NCI-H446 (cell line): ENCODE measurements around the gene EMID1.

Experiments used
- DNase-seq, 2 experiments: peaks; one replicate each; lab custom pipeline; 2025; lab: John Stamatoyannopoulos, UW

Gene EMID1

DNA sequence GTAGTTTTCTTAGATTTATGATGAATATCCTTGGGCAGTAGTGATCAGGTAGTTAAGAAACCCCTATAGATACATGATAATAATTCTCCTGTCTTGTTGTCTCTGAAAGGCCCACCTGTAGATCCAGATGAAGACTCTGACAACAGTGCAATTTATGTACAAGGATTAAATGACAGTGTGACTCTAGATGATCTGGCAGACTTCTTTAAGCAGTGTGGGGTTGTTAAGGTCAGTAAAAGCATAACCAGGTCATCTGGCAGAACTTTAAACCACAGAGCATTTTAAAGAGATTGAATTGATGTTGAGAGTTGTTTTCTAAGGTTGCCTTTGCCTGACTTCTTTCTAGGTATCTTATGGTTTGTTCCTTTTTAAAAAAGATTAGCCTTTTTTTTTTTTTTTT is 86.7 kb downstream of the EMID1 start:
- no peak for DNase-seq

DNA sequence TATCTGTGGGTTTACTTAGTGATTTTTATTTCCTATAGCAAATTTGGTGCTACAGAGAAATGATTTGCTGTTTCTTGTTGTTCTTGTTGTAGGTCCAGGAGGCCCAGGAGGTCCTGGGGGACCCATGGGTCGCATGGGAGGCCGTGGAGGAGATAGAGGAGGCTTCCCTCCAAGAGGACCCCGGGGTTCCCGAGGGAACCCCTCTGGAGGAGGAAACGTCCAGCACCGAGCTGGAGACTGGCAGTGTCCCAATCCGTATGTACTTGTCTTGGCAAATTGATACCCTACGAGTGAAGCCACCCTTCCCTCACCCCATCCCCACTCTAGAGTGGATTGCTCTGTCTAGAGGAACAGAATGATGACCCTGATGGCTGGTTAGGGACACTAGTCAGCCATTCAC is 92.9 kb downstream of the EMID1 start:
- DNase-seq: no peak

DNA sequence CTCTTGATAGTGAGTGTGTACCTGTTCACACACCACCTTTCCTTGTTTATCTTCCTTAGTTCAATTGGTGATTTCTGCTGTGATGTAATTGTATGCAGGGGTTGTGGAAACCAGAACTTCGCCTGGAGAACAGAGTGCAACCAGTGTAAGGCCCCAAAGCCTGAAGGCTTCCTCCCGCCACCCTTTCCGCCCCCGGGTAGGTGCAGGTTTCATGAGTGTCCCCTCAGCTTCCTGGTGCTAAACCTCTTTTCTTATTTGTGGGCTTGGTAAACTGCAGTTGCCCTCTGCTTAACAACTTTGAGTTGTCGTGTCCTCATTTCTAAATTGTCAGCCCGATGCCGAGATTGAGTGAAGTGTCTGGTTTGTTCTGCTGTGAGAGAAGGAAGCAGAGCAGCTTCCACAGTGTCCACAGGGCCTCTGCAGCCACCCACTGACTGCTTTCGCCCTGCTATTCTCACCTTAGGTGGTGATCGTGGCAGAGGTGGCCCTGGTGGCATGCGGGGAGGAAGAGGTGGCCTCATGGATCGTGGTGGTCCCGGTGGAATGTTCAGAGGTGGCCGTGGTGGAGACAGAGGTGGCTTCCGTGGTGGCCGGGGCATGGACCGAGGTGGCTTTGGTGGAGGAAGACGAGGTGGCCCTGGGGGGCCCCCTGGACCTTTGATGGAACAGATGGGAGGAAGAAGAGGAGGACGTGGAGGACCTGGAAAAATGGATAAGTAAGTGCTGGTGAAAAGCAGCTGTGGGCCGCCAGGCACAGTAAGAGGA is 93.6 kb downstream of the EMID1 start:
- no peak for DNase-seq

DNA sequence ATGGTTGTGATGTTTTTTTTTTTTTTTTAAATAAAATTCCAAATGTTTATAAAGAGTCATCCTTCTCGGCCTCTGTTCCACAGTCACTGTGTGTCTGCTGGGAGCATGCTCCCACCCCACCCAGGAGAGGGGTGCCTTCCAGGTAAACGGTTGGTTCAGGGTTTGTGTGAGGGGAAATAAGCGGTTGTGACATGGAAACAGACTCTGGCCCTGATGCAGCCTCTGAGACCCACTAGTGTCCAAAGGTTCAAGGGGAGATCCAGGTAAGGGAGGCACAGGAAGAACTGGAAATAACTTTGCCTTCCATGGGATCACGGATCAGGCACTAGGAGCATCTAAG is 94.7 kb downstream of the EMID1 start:
- no peak for DNase-seq

DNA sequence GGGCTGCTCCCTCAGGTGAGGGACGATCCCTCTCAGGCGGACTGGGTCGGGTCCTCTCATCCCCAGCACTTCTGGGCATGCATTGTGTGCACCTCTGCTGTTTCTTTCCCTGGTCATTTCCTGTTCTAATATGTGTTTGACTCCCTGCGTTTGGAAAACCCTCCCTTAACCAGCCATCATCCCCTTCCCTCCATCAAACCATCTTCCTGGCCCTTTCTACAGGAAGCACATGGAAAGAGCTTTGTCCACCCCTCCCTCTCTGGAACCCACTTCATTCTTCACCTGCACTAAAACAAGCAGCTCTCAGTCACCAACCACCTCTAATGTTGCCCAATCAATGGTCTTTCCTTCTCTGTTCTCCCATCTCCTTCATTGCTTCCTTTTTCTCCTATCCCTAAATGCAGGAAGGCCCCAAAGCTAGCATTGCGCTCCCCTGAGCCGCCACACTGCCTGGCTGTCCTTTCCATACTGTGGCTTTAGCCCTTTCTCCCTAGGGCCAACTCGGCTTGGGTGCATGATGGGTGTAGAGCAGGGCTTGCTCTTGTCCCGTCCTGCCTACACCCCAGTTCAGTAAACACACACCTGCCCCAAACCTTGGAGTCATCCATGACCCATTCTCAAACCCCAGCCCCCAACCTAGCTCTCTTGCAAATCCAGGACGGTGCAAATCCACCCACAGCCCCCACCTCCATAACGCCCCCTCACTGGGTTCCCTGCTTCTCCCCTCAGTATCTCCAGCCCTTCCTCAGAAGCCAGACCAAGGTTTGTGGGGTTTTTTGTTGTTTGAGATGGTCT is 95.3 kb downstream of the EMID1 start:
- no peak for DNase-seq

DNA sequence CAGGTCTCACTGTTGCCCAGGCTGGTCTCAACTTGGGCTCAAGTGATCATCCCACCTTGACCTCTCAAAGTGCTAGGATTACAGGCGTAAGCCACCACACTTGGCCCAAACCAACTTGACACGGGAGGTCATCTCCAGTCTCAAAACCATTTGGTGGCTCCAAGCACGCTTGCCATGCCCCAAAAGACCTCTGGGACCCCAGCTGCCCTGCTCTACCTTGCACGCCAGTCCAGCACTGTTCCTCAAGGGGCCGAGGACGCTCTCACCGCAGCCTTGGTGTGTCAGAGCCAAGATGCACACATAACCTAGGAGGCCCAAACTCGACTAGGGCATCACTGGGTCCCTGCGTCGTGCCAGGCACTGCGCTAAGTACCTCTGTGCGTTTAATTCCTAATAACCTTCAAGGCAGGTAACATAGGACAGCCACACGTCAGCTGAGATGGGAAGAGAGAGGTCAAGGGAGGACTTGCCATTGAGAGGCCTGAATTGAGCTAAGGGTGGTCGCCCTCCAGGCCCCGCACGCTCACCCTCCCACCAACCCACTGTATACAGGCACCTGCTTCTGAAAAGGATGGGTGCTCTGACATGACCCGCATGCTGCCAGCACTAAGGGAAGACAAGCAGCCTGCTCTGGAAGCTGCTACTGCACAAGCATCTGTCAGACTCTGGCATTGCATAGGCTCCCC is 96.2 kb downstream of the EMID1 start:
- DNase-seq: no peak

DNA sequence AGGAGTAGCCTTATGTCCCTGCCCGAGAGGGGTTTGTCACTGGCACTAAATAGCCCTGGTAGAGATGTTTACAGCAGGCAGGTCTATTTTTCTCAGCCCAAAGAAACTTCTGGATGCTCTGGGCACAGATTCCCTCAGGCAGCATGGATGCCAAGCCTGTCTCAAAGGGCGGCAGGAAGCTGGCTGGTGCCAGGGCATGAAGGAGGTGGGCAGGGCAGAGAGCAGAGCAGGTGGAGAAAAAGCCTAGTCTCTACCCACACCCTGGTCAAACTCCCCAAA is 96.6 kb downstream of the EMID1 start:
- peak; percentile 55 to 76 for DNase-seq

DNA sequence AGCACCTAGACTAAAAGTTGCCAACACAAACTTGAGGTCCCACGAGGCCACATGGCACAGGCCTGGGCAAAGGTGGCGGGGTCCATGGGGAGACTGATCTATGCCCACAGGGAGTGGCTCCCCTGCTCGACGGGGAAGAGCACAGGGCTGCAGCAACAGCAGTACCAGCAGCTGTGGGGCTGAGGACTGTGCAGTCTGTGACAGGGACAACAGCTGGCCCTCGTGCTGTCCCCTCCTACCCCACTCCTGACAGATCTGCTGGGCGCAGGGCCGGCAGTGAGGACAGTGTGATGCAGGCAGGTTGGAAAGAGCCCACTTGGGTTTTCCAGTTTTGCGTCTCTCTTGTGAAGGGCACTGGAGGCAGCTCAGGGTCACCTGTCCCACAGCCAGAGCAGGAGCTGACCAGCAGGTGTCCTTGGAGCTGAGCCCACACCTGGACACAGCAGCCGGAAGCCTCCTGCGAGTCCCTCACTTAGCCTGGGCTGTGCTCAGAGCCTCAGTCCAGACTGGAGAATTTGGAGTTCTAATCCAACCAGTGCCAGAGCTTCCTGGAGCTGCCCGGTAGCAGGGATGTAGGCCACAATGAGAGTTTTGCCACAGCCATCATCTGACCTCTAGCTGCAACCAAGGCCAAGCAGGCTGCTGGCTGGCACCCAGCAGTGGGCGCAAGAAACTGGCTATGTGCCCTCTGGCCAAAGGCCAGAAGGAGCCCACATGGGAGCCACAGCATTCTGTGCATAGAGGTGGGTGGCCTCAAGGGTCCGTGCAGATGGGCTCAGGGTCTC is 97.2 kb downstream of the EMID1 start:
- DNase-seq: peak in 1 of 2 experiments; percentile 41

DNA sequence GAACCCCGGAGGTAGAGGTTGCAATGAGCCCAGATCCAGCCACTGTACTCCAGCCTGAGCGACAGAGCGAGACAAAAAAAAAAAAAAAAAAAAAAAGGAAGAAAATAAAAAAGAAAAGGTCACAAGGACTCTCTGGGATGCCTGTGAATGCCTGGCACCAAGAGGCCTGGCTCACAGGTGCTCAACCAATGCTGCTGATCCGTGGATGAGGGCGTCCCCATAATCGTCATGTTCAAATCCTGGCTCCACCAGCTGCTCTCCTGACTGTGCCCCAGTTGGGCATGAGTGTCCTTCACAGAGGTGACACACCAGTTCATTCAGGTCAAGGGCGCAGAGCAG is 100.1 kb downstream of the EMID1 start:
- no peak for DNase-seq

DNA sequence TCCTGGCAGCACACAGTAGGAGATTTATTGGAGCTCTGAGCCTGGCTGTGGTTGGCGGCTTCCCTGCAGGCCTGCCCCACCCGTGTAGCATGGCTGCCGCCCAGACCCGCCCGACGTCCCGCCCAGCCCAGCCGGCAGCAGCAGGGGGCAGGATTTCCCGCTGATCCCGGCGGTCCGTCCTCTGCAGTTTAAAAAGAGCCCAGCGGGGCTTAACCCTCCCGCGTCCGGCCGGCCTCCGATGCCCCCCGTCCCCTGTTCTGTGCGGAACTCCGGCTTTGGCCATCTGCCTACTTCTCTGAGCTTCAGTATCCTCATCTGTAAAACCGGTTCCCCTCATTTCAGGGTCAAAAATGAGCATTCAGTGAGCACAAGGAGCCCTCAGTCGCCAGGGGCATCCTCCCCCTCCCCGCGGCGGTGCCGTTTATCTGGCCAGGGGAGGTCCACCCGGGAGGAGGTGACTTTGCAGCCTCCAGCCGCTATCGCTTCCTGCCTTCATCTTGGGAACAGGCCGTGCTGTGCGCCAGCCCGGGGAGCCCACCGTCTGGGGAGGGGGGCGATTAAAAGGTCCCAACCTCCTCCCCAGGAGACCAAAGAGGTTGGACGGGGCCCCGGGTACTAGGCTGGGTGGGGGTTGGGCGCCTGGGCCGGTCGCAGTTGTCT is 100.6 kb downstream of the EMID1 start, which contains the start of gene GAS2L1:
TSS of gene GAS2L1 (plus strand) at position 476 of the 660 bp plus-strand sequence. CDS start 1,456 bp downstream, outside the sequence.
- DNase-seq: peak; percentile 56 to 79

DNA sequence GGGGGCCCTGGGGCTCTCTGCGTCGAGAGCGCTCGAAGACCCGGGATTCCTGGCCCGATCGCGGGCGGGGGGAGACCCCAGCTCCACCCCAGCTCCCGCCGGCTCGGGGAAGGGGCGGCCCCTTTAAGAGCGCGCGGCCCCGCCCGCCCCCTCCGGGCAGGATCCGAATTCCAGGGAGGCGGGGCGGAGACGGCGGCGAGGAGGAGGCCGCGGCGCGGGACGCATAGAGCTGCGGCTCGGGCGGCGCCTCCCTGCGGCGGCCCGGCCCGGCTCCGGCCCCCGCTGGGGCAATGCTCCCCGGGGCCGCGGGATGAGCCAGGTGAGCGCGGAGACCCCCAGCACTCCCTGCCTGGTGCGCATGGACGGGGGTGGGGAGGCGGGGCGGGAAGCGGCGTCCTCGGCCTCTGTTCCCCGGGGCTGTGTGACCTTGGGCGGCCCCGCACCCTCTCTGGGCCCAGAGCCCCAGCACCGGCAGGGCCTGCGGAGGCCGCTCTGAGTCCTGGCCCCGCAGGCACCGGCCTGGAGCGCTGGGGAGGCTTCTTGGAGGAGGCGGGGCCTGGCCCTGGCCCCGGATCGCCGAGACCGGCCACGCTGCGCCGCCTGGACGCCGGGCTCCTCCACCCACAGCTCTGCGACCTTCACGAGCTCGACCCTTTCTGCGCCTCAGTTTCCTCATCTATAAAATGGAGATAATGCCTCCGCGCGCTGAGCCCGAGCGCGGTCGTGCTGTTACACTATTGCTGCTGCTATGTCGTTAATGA is 101.3 kb downstream of the EMID1 start:
- peak; percentile 69 to 85 for DNase-seq

DNA sequence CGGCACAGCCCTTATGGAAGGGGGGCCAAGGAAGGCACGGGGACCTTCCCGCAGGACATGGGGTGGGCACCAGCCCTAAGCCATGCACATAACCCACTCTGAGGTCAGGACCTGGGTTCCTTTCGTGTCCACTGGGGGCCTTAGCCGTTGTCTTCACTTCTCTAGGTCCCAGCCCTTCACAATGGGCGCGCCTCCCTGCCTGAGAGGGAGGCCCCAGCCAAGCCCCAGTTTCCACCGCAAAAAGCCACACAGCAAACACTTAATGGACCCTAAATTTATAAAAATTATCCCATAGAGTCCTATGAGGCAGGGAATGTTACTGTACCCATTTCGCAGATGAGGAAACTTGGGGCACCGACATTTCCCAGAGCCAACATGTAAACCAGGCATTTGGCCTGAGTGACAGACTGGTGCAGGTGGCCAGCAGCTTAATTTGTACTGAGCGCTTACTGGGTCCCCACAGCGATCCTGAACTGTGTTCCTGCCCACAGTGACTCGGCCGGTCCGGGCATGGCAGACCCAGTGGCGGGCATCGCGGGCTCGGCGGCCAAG is 102.0 kb downstream of the EMID1 start:
- DNase-seq: no peak

DNA sequence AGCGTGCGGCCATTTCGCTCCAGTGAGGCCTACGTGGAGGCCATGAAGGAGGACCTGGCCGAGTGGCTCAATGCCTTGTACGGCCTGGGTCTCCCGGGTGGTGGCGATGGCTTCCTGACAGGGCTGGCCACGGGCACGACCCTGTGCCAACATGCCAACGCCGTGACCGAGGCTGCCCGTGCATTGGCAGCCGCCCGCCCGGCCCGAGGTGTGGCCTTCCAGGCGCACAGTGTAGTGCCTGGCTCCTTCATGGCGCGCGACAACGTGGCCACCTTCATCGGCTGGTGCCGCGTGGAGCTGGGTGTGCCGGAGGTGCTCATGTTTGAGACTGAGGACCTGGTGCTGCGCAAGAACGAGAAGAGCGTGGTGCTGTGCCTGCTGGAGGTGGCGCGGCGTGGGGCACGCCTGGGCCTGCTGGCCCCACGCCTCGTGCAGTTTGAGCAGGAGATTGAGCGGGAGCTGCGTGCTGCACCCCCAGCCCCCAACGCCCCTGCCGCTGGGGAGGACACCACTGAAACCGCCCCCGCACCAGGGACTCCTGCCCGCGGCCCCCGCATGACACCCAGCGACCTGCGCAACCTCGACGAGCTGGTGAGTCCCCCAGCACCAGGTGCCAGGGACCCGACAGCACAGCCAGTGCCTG is 102.6 kb downstream of the EMID1 start:
- no peak for DNase-seq

DNA sequence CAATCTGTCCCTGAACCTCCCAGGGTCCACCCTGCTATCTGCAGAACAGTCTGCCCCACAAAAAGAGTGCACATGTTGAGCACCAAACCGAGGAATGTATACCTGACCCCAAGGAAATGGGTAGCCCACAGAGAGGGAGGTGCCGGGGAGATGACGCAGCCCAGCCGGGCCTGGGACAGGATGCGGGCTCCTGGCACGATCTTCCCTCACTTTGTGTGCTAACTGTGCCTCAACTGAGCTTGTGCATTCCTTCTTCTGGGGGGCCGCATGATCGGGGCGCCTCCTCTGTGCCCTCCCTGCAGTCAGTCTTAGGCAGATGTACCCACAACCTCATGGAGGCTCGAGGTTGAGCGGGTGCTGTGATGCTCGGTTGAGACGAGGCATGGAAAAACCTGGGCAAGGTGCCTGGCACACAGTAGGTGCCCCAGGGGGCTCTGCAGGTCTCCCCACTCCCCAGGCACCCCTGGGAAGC is 103.1 kb downstream of the EMID1 start:
- no peak for DNase-seq
